HepG2 (cell line): ENCODE measurements around the gene ZKSCAN1. TPM values are rescaled to one million over a fixed set of nuclear protein-coding genes. Genes with fewer than 3 reads are reported as not detected.

ENCODE experiments used
- ARID2 ChIP-seq: sonication (generic); formaldehyde crosslinking; IDR thresholded peaks from 2 replicates; pipeline ENCODE4 v1.8.1; 2022; ENCODE audit warnings: mild to moderate bottlenecking, missing genetic modification reagents, borderline replicate concordance
- ARID3A ChIP-seq: IDR thresholded peaks from 2 replicates; pipeline ENCODE4 v1.6.1; 2012; ENCODE audit warnings: low read depth, low read length, improper control_type of control experiment
- ESRRA ChIP-seq: sonication (generic); formaldehyde crosslinking; IDR thresholded peaks from 2 replicates; pipeline ENCODE4 v1.5.1; 2020; ENCODE audit warnings: mild to moderate bottlenecking, low read depth, missing genetic modification reagents
- FLYWCH1 ChIP-seq: sonication (generic); formaldehyde crosslinking; IDR thresholded peaks from 2 replicates; pipeline ENCODE4 v1.8.1; 2023; ENCODE audit warnings: mild to moderate bottlenecking, missing genetic modification reagents
- GATAD1 ChIP-seq: IDR thresholded peaks from 2 replicates; pipeline ENCODE4 v1.6.1; 2016; ENCODE audit warnings: missing genetic modification reagents, missing compliant biosample characterization
- HNF1B ChIP-seq: sonication (generic); formaldehyde crosslinking; IDR thresholded peaks from 2 replicates; pipeline ENCODE4 v1.5.1; 2020; ENCODE audit warnings: mild to moderate bottlenecking, moderate library complexity, missing genetic modification reagents
- KDM5A ChIP-seq: fragments of 200-600 bp; sonication (generic); IDR thresholded peaks from 2 replicates; pipeline ENCODE4 v1.7.0; 2018; ENCODE audit warnings: antibody characterized with exemption, mild to moderate bottlenecking, low read length, borderline replicate concordance
- KLF15 ChIP-seq: sonication (generic); formaldehyde crosslinking; IDR thresholded peaks from 2 replicates; pipeline ENCODE4 v1.8.1; 2023; ENCODE audit warnings: borderline replicate concordance, mild to moderate bottlenecking, inconsistent platforms, missing genetic modification reagents, mixed read lengths
- MATR3 ChIP-seq: sonication (generic); formaldehyde crosslinking; IDR thresholded peaks from 2 replicates; pipeline ENCODE4 v1.4.0; 2020; ENCODE audit warnings: missing genetic modification reagents
- MTERF4 ChIP-seq: sonication (generic); formaldehyde crosslinking; IDR thresholded peaks from 2 replicates; pipeline ENCODE4 v1.8.0; 2023; ENCODE audit warnings: mild to moderate bottlenecking, missing genetic modification reagents
- NCOA5 ChIP-seq: sonication (generic); formaldehyde crosslinking; IDR thresholded peaks from 2 replicates; pipeline ENCODE4 v1.4.0; 2020; ENCODE audit warnings: missing genetic modification reagents
- NR1H2 ChIP-seq: sonication (generic); formaldehyde crosslinking; IDR thresholded peaks from 2 replicates; pipeline ENCODE4 v1.8.1; 2022; ENCODE audit warnings: low read depth, missing genetic modification reagents, borderline replicate concordance
- SCMH1 ChIP-seq: sonication (generic); formaldehyde crosslinking; IDR thresholded peaks from 2 replicates; pipeline ENCODE4 v1.9.0; 2021; ENCODE audit warnings: missing genetic modification reagents, mild to moderate bottlenecking, borderline replicate concordance
- SIN3B ChIP-seq: fragments of 150-350 bp; IDR thresholded peaks from 2 replicates; pipeline ENCODE4 v1.6.1; 2014; ENCODE audit warnings: low read length
- SMAD1 ChIP-seq: sonication (generic); formaldehyde crosslinking; IDR thresholded peaks from 2 replicates; pipeline ENCODE4 v1.4.0; 2020; ENCODE audit warnings: missing genetic modification reagents, low read depth, mild to moderate bottlenecking, borderline replicate concordance
- WIZ ChIP-seq: sonication (generic); formaldehyde crosslinking; IDR thresholded peaks from 2 replicates; pipeline ENCODE4 v1.5.1; 2020; ENCODE audit warnings: mild to moderate bottlenecking, missing genetic modification reagents
- YEATS2 ChIP-seq: sonication (generic); formaldehyde crosslinking; IDR thresholded peaks from 2 replicates; pipeline ENCODE4 v1.4.0; 2020; ENCODE audit warnings: missing genetic modification reagents, borderline replicate concordance
- ZBTB21 ChIP-seq: sonication (generic); formaldehyde crosslinking; IDR thresholded peaks from 2 replicates; pipeline ENCODE4 v1.4.0; 2020; ENCODE audit warnings: missing genetic modification reagents
- ZMYM2 ChIP-seq: sonication (generic); formaldehyde crosslinking; IDR thresholded peaks from 2 replicates; pipeline ENCODE4 v1.8.0; 2022; ENCODE audit warnings: mild to moderate bottlenecking, missing genetic modification reagents
- ZNF160 ChIP-seq: sonication (generic); formaldehyde crosslinking; IDR thresholded peaks from 2 replicates; pipeline ENCODE4 v1.8.0; 2022; ENCODE audit warnings: mild to moderate bottlenecking, inconsistent platforms, missing genetic modification reagents
- ZNF3 ChIP-seq: IDR thresholded peaks from 2 replicates; pipeline ENCODE4 v1.7.0; 2017; ENCODE audit warnings: inconsistent platforms
- ZNF337 ChIP-seq: sonication (generic); formaldehyde crosslinking; IDR thresholded peaks from 2 replicates; pipeline ENCODE4 v1.5.1; 2020; ENCODE audit warnings: missing genetic modification reagents, low read depth, mild to moderate bottlenecking, borderline replicate concordance
- ZNF468 ChIP-seq: sonication (generic); formaldehyde crosslinking; IDR thresholded peaks from 2 replicates; pipeline ENCODE4 v1.8.0; 2022; ENCODE audit warnings: mild to moderate bottlenecking, moderate library complexity, missing genetic modification reagents
- ZNF530 ChIP-seq: sonication (generic); formaldehyde crosslinking; IDR thresholded peaks from 2 replicates; pipeline ENCODE4 v1.5.0; 2020; ENCODE audit warnings: low read depth, mild to moderate bottlenecking, missing genetic modification reagents
- ZNF563 ChIP-seq: sonication (generic); formaldehyde crosslinking; IDR thresholded peaks from 2 replicates; pipeline ENCODE4 v1.8.0; 2022; ENCODE audit warnings: mild to moderate bottlenecking, moderate library complexity, missing genetic modification reagents
- ZNF569 ChIP-seq: sonication (generic); formaldehyde crosslinking; IDR thresholded peaks from 2 replicates; pipeline ENCODE4 v1.5.0; 2020; ENCODE audit warnings: mild to moderate bottlenecking, missing genetic modification reagents, moderate library complexity, borderline replicate concordance
- ZNF678 ChIP-seq: sonication (generic); formaldehyde crosslinking; IDR thresholded peaks from 2 replicates; pipeline ENCODE4 v1.4.0; 2020; ENCODE audit warnings: mild to moderate bottlenecking, missing genetic modification reagents
- polyA plus RNA-seq, 8 experiments: library from polyadenylated mRNA; depleted of rRNA in 3 of 8; stranded (reverse) in 7 of 8; unstranded in 1 of 8; fragments of >200 nt; fragmentation: Illumina TruSeq in 4 of 8; extraction: Trizol in 4 of 8; gene quantifications; 2 replicates each; pipeline versions ENCODE4 v1.2.1 to v1.2.3, GENCODE V29; 2011 to 2016; ENCODE audit warnings: low read depth in 4 of 8, missing spikeins in 1 of 8, mixed read lengths in 1 of 8; ENCODE audit not compliant: insufficient read depth in 1 of 8
- total RNA-seq, 5 experiments: library from RNA; depleted of rRNA; stranded (reverse); fragments of >200 nt; fragmentation: Illumina TruSeq; extraction: Trizol; gene quantifications; 2 replicates each; pipeline ENCODE4 v1.2.3, GENCODE V29; 2016; ENCODE audit warnings: low read depth in 1 of 5

The ZKSCAN1 gene
- total and polyA plus RNA-seq, 2 of the 13 experiments (the other 11 are each of a cell fraction or from before 2014, with no cell fraction given): 46.4 to 60.6 TPM

GRCh38 chr7:99997545-99998137 lies 17.8 kb upstream of the ZKSCAN1 start (continued):
- TF ChIP-seq NCOA5: no peak
- no peak for TF ChIP-seq ESRRA (CRISPR knock-in tag)
- peak; percentile 76 for TF ChIP-seq ZNF563 (CRISPR knock-in tag)
- TF ChIP-seq ZNF468 (CRISPR knock-in tag): no peak
- TF ChIP-seq KDM5A: peak; percentile 22; the same call in 1 of the 2 replicates
- TF ChIP-seq ZNF3 (CRISPR knock-in tag): no peak
- TF ChIP-seq YEATS2 (CRISPR knock-in tag): peak; percentile 73; the same call in 1 of the 2 replicates
- 0 out of 2 replicates have a peak, but pooled peaks have one; percentile 26 for TF ChIP-seq SMAD1 (CRISPR knock-in tag)
- TF ChIP-seq ARID3A: no peak
- peak; percentile 84 for TF ChIP-seq GATAD1 (CRISPR knock-in tag)
- TF ChIP-seq ZNF337 (CRISPR knock-in tag): 0 out of 2 replicates have a peak, but pooled peaks have one; percentile 36
- TF ChIP-seq FLYWCH1 (CRISPR knock-in tag): no peak; the same call in 1 of the 2 replicates
- 0 out of 2 replicates have a peak, but pooled peaks have one; percentile 11 for TF ChIP-seq ZBTB21
- no peak for TF ChIP-seq ZNF530 (CRISPR knock-in tag)
- no peak for TF ChIP-seq SCMH1
- peak; percentile 44 for TF ChIP-seq ZNF160 (CRISPR knock-in tag)
- no peak; the same call in 1 of the 2 replicates for TF ChIP-seq ZMYM2
- no peak; the same call in 1 of the 2 replicates for TF ChIP-seq ZNF678
- no peak for TF ChIP-seq MATR3 (CRISPR knock-in tag)
- TF ChIP-seq HNF1B (CRISPR knock-in tag): no peak; the same call in 1 of the 2 replicates
- no peak for TF ChIP-seq SIN3B
- TF ChIP-seq ARID2 (CRISPR knock-in tag): no peak
- no peak for TF ChIP-seq NR1H2
- no peak for TF ChIP-seq KLF15 (CRISPR knock-in tag)
- TF ChIP-seq MTERF4 (CRISPR knock-in tag): no peak
- no peak for TF ChIP-seq WIZ
- TF ChIP-seq ZNF569: no peak
